Breast epithelium (tissue), 4 donors: Measurements from ENCODE around the gene PPARA. TPM values are rescaled to one million over a fixed set of nuclear protein-coding genes. Genes with fewer than 3 reads are reported as not detected.

Experiments
- DNase-seq, 2 donors: peaks; one replicate each; pipeline ENCODE4 v3.0.0-alpha.2; 2019; ENCODE audit warnings: low spot score in 2 of 2
- H3K27ac ChIP-seq, 2 donors: fragments of 200-600 bp; sonication (generic) in 1 of 2; one replicate each; pipeline ENCODE4 v1.5.1; 2016 to 2019; ENCODE audit warnings: mild to moderate bottlenecking in 1 of 2
- H3K27me3 ChIP-seq, 2 donors: fragments of 200-600 bp; sonication (generic) in 1 of 2; one replicate each; pipeline versions ENCODE4 v1.5.1 to v1.6.0; 2017 to 2019; ENCODE audit warnings: control low read depth in 1 of 2, mild to moderate bottlenecking in 1 of 2
- H3K36me3 ChIP-seq: fragments of 200-600 bp; one replicate; pipeline ENCODE4 v1.5.1; 2019
- H3K4me1 ChIP-seq, 2 donors: fragments of 200-600 bp; sonication (generic); one replicate each; pipeline ENCODE4 v1.5.1; 2016 to 2019; ENCODE audit warnings: control low read depth in 1 of 2
- H3K4me3 ChIP-seq, 3 donors: fragments of 200-600 bp; sonication (generic); 1 replicate in 2 of 3; 2 replicates in 1 of 3; pipeline ENCODE4 v1.5.1; 2016 to 2019; ENCODE audit warnings: mild to moderate bottlenecking in 3 of 3, moderate library complexity in 2 of 3
- H3K9me3 ChIP-seq, 2 donors: fragments of 200-600 bp; sonication (generic) in 1 of 2; one replicate each; pipeline ENCODE4 v1.5.1; 2016 to 2019; ENCODE audit warnings: control low read depth in 1 of 2
- CTCF ChIP-seq, 3 donors: fragments of 450-650 bp; IDR thresholded peaks; one replicate each; pipeline ENCODE4 v1.5.1; 2016 to 2017; ENCODE audit warnings: antibody characterized with exemption in 3 of 3, mild to moderate bottlenecking in 3 of 3, moderate library complexity in 3 of 3
- POLR2A ChIP-seq: fragments of 450-650 bp; IDR thresholded peaks from one replicate; pipeline ENCODE4 v1.6.1; 2016; ENCODE audit warnings: antibody characterized with exemption, mild to moderate bottlenecking, moderate library complexity
- POLR2AphosphoS5 ChIP-seq, 3 donors: sonication (generic); formaldehyde crosslinking; IDR thresholded peaks; one replicate each; pipeline ENCODE4 v1.6.1; 2017; ENCODE audit warnings: antibody characterized with exemption in 3 of 3
- intact Hi-C: fragments of 100-400 bp; cut with DNase I; formaldehyde crosslinking; loops from one replicate; pipeline ENCODE4 v1.15.1; 2023; ENCODE audit warnings: low total_unique reads
- total RNA-seq, 3 donors: library from RNA; depleted of rRNA; stranded (reverse); fragments of >200 nt; gene quantifications; one replicate each; pipeline ENCODE4 v1.1.0, GENCODE V29; 2016

The PPARA gene
- total RNA-seq, 3 donors from 2014 or later: 15.2 to 31.0 (median 22.3) TPM

- no peak overlapping the region for H3K4me3 ChIP-seq
- peaks cover 14 to 33% of the 10 kb centered on the region in 2 donors for H3K9me3 ChIP-seq
- H3K27me3 ChIP-seq: no peaks in the 10 kb centered on the region
- no peak overlapping the region for H3K27ac ChIP-seq
- no peak for DNase-seq
- H3K36me3 ChIP-seq: no peaks in the 10 kb centered on the region
- TF ChIP-seq CTCF (IDR thresholded peaks at IDR 0.05) (no peak), POLR2AphosphoS5 (IDR thresholded peaks at IDR 0.05) (no peak), POLR2A (no peak)
- intact Hi-C loops: no loop called here
- H3K4me1 ChIP-seq: no peaks in the 10 kb centered on the region
Measured at GRCh38 chr22:46176508-46177003, 26.2 kb downstream of the PPARA start.

DNA sequence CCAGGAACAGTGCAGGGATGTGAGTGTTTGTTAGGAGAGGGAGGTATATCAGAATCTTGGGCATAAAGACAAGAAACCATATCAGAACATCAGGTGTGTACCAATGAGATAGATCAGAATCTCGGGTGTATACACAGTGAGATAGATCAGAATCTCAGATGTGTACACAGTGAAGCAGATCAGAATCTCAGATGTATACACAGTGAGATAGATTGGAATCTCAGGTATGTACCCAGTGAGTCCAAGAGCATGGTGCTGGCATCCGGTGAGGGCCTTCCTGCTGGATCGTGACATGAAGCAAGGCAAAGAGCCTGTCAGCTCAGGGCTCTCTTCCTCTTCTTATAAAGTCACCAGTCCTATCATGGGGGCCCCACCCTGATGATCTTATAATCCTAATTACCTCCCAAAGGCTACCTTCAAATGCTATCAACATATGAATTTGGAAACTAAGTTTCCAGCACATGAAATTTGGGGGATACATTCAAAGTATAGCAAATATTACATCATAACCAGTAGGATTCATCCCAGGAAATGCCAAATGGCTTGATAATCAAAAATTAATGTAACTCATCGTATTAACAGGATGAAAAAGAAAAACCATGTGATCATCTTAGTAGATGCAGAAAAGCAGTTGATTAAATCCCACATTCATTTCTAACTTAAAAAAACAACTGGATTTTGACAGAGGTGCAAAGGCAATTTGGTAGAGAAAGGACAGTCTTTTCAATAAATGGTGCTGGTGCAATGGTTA, 28.6 kb downstream of the PPARA start:
- H3K9me3 ChIP-seq: peaks cover 23 to 45% of the 10 kb centered on the region in 2 donors
- no peak for DNase-seq
- no peaks in the 10 kb centered on the region for H3K4me1 ChIP-seq
- H3K36me3 ChIP-seq: no peaks in the 10 kb centered on the region
- no peaks in the 10 kb centered on the region for H3K27me3 ChIP-seq
- H3K27ac ChIP-seq: no peak overlapping the region
- no peak overlapping the region for H3K4me3 ChIP-seq
- intact Hi-C loops: no loop called here
- TF ChIP-seq POLR2A: no peak
- no peak for TF ChIP-seq CTCF (IDR thresholded peaks at IDR 0.05)
- TF ChIP-seq POLR2AphosphoS5 (IDR thresholded peaks at IDR 0.05): no peak

GRCh38 chr22:46179748-46180147, 29.4 kb downstream of the PPARA start:
- no peak for DNase-seq
- no peaks in the 10 kb centered on the region for H3K36me3 ChIP-seq
- no peak overlapping the region for H3K27ac ChIP-seq
- intact Hi-C loops: no loop called here
- no peak overlapping the region for H3K4me3 ChIP-seq
- TF ChIP-seq CTCF (IDR thresholded peaks at IDR 0.05) (no peak), POLR2AphosphoS5 (IDR thresholded peaks at IDR 0.05) (no peak), POLR2A (no peak)
- no peaks in the 10 kb centered on the region for H3K27me3 ChIP-seq
- H3K4me1 ChIP-seq: no peaks in the 10 kb centered on the region
- peaks cover 26 to 45% of the 10 kb centered on the region in 2 donors for H3K9me3 ChIP-seq

DNA sequence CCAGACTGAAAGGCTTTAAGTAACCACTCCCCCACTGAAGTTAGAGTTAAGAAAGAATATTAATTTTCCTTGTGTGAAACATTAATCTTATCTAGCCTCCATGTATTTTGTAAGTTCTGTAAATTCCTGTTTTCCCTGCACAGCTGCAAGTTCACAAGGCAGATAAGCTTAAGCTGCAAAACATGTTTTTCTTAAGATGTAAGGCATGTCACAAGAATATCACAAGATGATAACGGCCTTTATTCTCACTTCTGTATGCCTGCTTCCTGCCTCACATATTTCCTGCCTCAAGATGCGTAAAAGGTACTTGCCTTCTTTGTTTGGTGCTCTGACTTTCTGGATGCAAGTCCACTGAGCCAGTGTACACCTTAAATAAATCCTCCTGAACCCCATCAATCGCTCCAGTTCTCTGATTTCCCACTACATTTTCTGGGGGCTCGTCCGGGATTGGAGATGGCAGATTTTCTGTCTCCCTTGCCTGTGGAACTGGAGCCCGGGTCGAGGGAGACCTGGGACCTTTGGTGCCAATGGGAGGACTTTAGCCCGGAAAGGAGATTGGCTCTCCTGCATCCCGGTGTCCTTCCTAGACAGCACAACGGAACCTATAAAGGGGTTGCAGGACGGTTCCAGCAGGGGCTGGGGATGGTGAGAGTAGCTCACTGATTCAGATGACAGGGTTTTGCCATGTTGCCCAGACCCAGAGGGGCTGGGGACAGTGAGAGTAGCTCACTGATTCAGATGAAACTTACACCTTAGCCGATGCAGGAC, 30.2 kb downstream of the PPARA start:
- no peak for TF ChIP-seq POLR2A
- TF ChIP-seq CTCF (IDR thresholded peaks at IDR 0.05): no peak
- no peaks in the 10 kb centered on the region for H3K4me1 ChIP-seq
- no peak for DNase-seq
- no peak overlapping the region for H3K4me3 ChIP-seq
- no peak overlapping the region for H3K27ac ChIP-seq
- H3K36me3 ChIP-seq: no peaks in the 10 kb centered on the region
- H3K27me3 ChIP-seq: no peaks in the 10 kb centered on the region
- H3K9me3 ChIP-seq: peaks cover 26 to 45% of the 10 kb centered on the region in 2 donors
- intact Hi-C loops: no loop called here

- Histone ChIP-seq H3K27ac (no peak overlapping the region), H3K9me3 (peaks cover 34 to 50% of the 10 kb centered on the region in 2 donors), H3K4me1 (no peaks in the 10 kb centered on the region), H3K4me3 (no peak overlapping the region), H3K27me3 (no peaks in the 10 kb centered on the region), H3K36me3 (no peaks in the 10 kb centered on the region)
- no peak for DNase-seq
- intact Hi-C loops: no loop called here
- TF ChIP-seq POLR2AphosphoS5 (IDR thresholded peaks at IDR 0.05) (no peak), POLR2A (no peak), CTCF (IDR thresholded peaks at IDR 0.05) (no peak)
Measured at GRCh38 chr22:46183733-46184132, 33.4 kb downstream of the PPARA start.
